PFSK-1 (cell line): ENCODE results near the gene RTN4IP1.

Experiments used
- FOXP2 ChIP-seq: optimal IDR thresholded peaks from 2 replicates; pipeline ENCODE3; 2011; ENCODE audit warnings: borderline replicate concordance, control low read depth, inconsistent platforms; ENCODE audit not compliant: insufficient read depth; ENCODE audit errors: extremely low read length, extremely low read depth
- POLR2AphosphoS5 ChIP-seq: IDR thresholded peaks from 2 replicates; pipeline ENCODE4 v1.6.1; 2012; ENCODE audit warnings: low read depth, mild to moderate bottlenecking, control low read depth, low read length, moderate library complexity
- SIN3A ChIP-seq: IDR thresholded peaks from 2 replicates; pipeline ENCODE4 v1.6.1; 2012; ENCODE audit warnings: mild to moderate bottlenecking, low read length, moderate library complexity, borderline replicate concordance; ENCODE audit not compliant: insufficient read depth
- TAF1 ChIP-seq: IDR thresholded peaks from 2 replicates; pipeline ENCODE4 v1.6.1; 2012; ENCODE audit warnings: low read length, control low read depth, borderline replicate concordance; ENCODE audit not compliant: insufficient read depth
- TF ChIP-seq, protein P1 (sequence below), 2 experiments: IDR thresholded peaks; 2 replicates each; pipeline versions ENCODE4 v1.6.1 to v1.8.0; 2011 to 2012; ENCODE audit warnings: low read depth in 2 of 2, low read length in 2 of 2, control low read depth in 1 of 2, inconsistent platforms in 1 of 2, mild to moderate bottlenecking in 1 of 2, moderate library complexity in 1 of 2; ENCODE audit not compliant: insufficient read depth in 1 of 2

RTN4IP1 gene

DNA sequence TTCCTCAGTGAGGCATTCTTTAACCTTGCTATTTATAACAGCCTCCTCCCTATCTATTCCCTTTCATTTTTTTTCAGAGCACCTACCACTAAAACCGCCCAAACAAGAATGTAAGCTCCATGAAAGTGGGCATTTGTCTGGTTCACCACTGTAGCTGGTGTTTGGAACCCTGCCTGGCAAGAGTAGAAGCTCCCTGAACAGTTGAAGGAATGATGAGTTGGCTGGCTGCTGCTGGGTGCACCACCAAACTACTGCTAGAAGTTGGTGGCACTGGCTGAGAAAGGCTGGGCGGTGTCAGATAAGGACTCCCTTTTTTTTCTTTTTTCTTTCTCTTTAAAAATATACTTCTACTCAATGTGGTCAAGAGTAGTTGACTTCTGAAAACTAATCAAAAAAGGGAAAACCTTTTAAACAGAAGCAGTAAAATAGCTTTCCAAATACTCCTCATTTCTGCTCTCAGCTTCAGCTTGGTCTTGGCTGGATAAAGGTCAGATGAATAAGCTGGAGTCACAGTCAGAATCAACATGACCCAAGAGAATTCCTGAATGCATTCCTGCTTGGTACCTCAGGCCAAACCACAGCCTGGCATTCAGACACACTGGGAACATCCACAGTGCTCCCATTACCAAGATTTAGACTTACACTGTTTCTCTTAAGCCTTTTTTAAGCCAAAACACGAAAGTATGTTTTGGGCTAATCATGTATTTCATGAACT is 38.0 kb downstream of the RTN4IP1 start:
- no peak for TF ChIP-seq TAF1
- TF ChIP-seq FOXP2 = no peak
- no peak for TF ChIP-seq POLR2AphosphoS5
- TF ChIP-seq, protein P1, sequence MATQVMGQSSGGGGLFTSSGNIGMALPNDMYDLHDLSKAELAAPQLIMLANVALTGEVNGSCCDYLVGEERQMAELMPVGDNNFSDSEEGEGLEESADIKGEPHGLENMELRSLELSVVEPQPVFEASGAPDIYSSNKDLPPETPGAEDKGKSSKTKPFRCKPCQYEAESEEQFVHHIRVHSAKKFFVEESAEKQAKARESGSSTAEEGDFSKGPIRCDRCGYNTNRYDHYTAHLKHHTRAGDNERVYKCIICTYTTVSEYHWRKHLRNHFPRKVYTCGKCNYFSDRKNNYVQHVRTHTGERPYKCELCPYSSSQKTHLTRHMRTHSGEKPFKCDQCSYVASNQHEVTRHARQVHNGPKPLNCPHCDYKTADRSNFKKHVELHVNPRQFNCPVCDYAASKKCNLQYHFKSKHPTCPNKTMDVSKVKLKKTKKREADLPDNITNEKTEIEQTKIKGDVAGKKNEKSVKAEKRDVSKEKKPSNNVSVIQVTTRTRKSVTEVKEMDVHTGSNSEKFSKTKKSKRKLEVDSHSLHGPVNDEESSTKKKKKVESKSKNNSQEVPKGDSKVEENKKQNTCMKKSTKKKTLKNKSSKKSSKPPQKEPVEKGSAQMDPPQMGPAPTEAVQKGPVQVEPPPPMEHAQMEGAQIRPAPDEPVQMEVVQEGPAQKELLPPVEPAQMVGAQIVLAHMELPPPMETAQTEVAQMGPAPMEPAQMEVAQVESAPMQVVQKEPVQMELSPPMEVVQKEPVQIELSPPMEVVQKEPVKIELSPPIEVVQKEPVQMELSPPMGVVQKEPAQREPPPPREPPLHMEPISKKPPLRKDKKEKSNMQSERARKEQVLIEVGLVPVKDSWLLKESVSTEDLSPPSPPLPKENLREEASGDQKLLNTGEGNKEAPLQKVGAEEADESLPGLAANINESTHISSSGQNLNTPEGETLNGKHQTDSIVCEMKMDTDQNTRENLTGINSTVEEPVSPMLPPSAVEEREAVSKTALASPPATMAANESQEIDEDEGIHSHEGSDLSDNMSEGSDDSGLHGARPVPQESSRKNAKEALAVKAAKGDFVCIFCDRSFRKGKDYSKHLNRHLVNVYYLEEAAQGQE (IDR thresholded peaks at IDR 0.05; ENCODE audit: insufficient read depth in 1 of 2, low read depth in 2 of 2, low read length in 2 of 2) = no peak
- TF ChIP-seq SIN3A = no peak

DNA sequence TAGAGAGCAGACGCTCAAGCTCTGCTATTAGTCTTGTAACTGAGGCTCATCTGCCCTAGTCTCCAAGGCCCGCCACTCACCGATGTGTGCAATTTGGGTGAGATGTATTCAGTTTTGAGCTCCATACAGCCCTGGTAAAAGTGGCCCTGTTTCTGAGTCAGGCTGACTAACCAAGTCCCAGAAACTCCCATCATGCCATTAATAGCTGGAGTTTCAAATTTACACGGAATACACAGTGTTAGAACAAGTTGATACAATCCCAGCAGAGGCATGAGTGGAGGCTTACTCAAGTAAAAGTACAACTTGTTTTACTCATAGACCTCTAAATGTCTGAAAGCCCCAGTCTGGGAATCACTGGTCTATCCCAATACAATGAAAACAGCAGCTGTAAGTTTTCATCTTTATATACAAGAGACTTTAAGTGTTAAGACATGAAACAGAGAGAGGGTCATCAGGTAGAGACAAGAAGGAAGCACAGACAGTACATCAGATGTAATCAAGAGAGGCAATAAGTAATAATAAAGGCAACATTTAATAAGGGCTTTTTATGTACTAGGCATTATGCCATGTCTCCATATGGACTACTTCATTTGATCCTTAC is 42.4 kb downstream of the RTN4IP1 start:
- no peak for TF ChIP-seq TAF1

DNA sequence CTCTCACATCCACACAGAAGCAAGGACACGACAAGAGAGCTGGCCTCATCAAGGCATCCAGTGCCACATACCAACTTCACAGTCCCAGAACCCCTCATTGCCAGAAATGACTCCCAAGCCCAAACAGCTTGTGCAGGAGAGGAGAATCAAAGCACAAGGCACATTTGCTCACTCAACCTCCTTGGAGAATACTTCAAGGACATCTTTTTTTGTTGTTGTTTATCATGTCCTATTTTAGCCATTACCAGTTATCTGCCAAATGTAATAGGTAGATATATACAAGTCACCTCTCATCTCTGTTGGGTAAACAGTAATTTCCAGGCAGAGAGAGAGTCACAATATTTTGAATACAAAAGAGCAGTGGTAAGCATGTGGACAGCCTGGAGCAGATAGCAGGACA is 47.8 kb downstream of the RTN4IP1 start:
- TF ChIP-seq POLR2AphosphoS5 (no peak), TAF1 (no peak), SIN3A (no peak), FOXP2 (no peak)
- TF ChIP-seq, protein P1 (IDR thresholded peaks at IDR 0.05; ENCODE audit: insufficient read depth in 1 of 2, low read depth in 2 of 2, low read length in 2 of 2) = no peak

DNA sequence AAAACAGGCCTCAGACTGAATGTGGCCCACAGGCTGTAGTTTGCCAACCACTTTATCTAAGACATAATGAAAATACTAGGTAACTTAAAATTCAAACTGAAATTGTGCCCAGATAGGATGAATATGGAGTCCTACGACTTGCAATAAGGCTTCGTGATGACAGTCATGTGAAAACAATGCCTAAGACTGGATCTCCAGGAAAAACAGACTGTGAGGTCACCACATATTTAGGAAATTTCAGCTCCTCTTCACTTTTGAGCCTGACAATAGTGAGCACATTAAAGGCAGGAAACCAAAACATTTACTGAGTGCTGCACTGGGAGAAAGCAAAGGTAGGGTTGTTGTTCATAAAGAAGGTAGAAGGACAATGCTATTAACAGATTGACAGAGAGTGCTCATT is 50.0 kb downstream of the RTN4IP1 start:
- TF ChIP-seq POLR2AphosphoS5 (no peak), FOXP2 (no peak), SIN3A (no peak), TAF1 (no peak)
- TF ChIP-seq, protein P1 (IDR thresholded peaks at IDR 0.05; ENCODE audit: insufficient read depth in 1 of 2, low read depth in 2 of 2, low read length in 2 of 2) = no peak

DNA sequence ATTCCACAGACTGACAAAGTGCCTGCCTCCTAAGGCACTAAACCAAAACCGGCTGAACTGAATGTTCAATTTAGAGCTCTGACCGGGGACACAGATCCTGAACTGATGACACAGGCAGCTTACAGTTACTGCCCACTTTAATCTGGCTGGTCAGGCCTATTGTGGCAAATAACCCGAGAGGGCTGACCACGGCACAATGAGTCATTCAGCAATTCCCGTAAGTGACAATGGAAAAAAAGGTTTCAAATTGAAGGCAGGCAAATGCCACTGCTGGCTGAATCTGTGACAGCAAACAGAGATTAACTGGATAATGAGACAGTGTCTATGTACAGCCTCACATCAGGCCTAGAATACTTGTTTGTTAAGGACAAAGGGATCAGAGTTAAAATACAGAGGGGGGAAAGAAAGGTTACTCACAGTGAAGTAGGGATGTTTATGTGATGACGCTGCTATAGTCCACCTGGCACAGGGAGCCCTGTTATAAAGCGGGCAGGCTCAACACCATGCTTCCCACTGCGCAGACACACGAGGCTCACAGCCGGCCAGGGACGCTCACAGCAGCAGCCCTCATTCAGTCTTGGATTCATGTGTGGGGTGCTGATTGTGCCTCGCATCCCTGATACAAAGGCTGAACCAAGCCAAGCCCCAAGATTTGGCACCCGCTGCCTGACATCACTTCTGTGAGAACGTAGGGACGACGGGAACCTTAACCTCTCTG is 54.4 kb downstream of the RTN4IP1 start:
- TF ChIP-seq, protein P1 (IDR thresholded peaks at IDR 0.05; ENCODE audit: insufficient read depth in 1 of 2, low read depth in 2 of 2, low read length in 2 of 2) = no peak
- no peak for TF ChIP-seq POLR2AphosphoS5
- TF ChIP-seq FOXP2 = no peak
- TF ChIP-seq SIN3A = no peak
- TF ChIP-seq TAF1 = no peak
